Measurements from ENCODE around the gene XRCC3.

The XRCC3 gene

GRCh38 chr14:103753774-103754173 lies 38.5 kb upstream of the XRCC3 start:
- no peak overlapping the region for H3K4me3 ChIP-seq
- DNase-seq (ENCODE audit: low spot score): no peak
- no peak for TF ChIP-seq CTCF (IDR thresholded peaks at IDR 0.05)
- H3K27ac ChIP-seq: no peak overlapping the region

- no peak for TF ChIP-seq CTCF (IDR thresholded peaks at IDR 0.05)
- DNase-seq (ENCODE audit: low spot score): no peak
- no peak overlapping the region for H3K27ac ChIP-seq
- H3K4me3 ChIP-seq: no peak overlapping the region
Measured at GRCh38 chr14:103749860-103750259, 34.6 kb upstream of the XRCC3 start.

GRCh38 chr14:103749452-103749851 lies 34.2 kb upstream of the XRCC3 start:
- no peak for TF ChIP-seq CTCF (IDR thresholded peaks at IDR 0.05)
- no peak overlapping the region for H3K27ac ChIP-seq
- H3K4me3 ChIP-seq: no peak overlapping the region
- no peak for DNase-seq (ENCODE audit: low spot score)

- Histone ChIP-seq H3K27ac (no peak overlapping the region), H3K4me3 (no peak overlapping the region)
- TF ChIP-seq CTCF (IDR thresholded peaks at IDR 0.05): no peak
- DNase-seq (ENCODE audit: low spot score): no peak
Measured at GRCh38 chr14:103748534-103748857, 33.2 kb upstream of the XRCC3 start.

- TF ChIP-seq CTCF (IDR thresholded peaks at IDR 0.05): no peak
- no peak overlapping the region for H3K4me3 ChIP-seq
- no peak for DNase-seq (ENCODE audit: low spot score)
- H3K27ac ChIP-seq: no peak overlapping the region
Measured at GRCh38 chr14:103746701-103747100, 31.4 kb upstream of the XRCC3 start.

- no peak for DNase-seq (ENCODE audit: low spot score)
Measured at GRCh38 chr14:103745424-103745823, 30.2 kb upstream of the XRCC3 start.

More at GRCh38 chr14:103745424-103745823, 30.2 kb upstream of the XRCC3 start:
- Histone ChIP-seq H3K4me3 (no peak overlapping the region), H3K27ac (no peak overlapping the region)
- no peak for TF ChIP-seq CTCF (IDR thresholded peaks at IDR 0.05)
